HG03575 (cell line): ENCODE measurements around the gene RCOR2.
"Not testable (repeated sequence)": the region's sequence is repeated elsewhere in the genome, so short reads cannot be mapped to it uniquely, and the experiment has no call there.

Experiments used
- ATAC-seq: cut with Tn5 transposase; IDR thresholded peaks from one replicate; pipeline ENCODE4 v1.9.1; 2021; ENCODE audit not compliant: unreplicated experiment, insufficient number of reproducible peaks, low FRiP score; ENCODE audit errors: extremely low read depth

RCOR2 gene

GRCh38 chr11:63866211-63866610 lies 50.8 kb downstream of the RCOR2 start:
- ATAC-seq, result no peak

- not testable (repeated sequence) for ATAC-seq
Measured at GRCh38 chr11:63863620-63864019, 53.3 kb downstream of the RCOR2 start.

GRCh38 chr11:63862923-63863322 lies 54.0 kb downstream of the RCOR2 start:
- no peak for ATAC-seq
